ENCODE measurements around the gene HRAS. TPM values are rescaled to one million over a fixed set of nuclear protein-coding genes. Genes with fewer than 3 reads are reported as not detected.

The HRAS gene
- total and polyA plus RNA-seq, 10 of the 15 experiments (the other 5 are each of a cell fraction or from before 2014, with no cell fraction given): 2.8 to 72.4 (median 31.7) TPM

DNA sequence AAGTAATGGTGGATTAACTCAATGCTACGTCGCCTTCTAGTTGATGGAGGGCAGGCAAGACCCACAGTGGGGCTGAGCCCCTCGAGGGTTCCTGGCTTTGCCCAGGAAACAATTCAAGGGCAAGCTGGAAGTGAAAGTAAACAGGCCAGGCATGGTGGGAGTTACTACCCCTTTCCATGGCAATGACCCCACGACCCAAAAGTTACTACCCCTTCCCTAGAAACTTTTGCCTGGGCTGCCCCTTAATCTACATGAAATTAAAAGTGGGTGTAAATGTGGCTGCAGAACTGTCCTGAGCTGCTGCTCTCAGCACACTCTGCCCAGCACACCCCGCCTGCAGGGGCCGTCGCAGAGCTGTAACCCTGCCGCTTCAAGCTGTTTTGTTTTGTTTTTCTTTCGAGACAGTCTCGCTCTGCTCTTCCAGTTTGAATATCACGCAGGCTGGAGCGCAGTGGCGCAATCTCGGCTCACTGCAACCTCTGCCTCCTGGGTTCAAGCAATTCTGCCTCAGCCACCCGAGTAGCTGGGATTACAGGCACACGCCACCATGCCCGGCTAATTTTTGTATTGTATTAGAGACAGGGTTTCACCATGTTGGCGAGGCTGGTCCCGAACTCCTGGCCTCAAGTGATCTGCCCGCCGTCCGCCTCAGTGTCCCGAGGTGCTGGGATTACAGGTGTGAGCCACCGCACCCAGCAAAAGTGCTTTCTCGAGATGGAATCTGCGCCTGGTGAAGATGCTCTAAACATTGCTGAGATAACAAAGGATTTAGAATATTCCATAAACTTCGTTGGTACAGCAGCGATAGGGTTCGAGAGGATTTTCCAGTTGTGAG is 22.4 kb downstream of the HRAS start:
- H3K27me3 ChIP-seq (replicated peaks in 1 of 2; ENCODE audit: control insufficient read depth in 2 of 2, insufficient read depth in 2 of 2, low read length in 1 of 2): no peaks in the 10 kb centered on the region
- H4K20me1 ChIP-seq (ENCODE audit: control insufficient read depth, insufficient read depth): no peaks in the 10 kb centered on the region
- no peaks in the 10 kb centered on the region for H3K9me3 ChIP-seq (replicated peaks; ENCODE audit: control insufficient read depth, insufficient read depth, low read length)
- no peaks in the 10 kb centered on the region; the same call in 1 of the 2 replicates for H3K4me1 ChIP-seq (ENCODE audit: control insufficient read depth, insufficient read depth, low read length)
- no peak overlapping the region for H3K4me3 ChIP-seq
- intact Hi-C loops (cut with micrococcal nuclease; ENCODE audit: unreplicated experiment): no loop called here
- ChIA-PET RAD21 (ENCODE audit: unreplicated experiment) (no interaction called here), POLR2A (no interaction called here), CTCF (no interaction called here), SMC1A (ENCODE audit: uncharacterized antibody, unreplicated experiment) (interaction anchor here (0.7 kb wide), 1 partner anchor 278 kb away, joined by 3 read pairs; no protein-coding TSS in a partner anchor)
- H3K9ac ChIP-seq (ENCODE audit: control insufficient read depth, insufficient read depth, low read length): no peak overlapping the region
- H3K4me2 ChIP-seq (ENCODE audit: control insufficient read depth, insufficient read depth): no peak overlapping the region
- peaks cover 1% of the 10 kb centered on the region; the same call in 1 of the 2 replicates for H3K79me2 ChIP-seq (ENCODE audit: control insufficient read depth, insufficient read depth, low read length)
- no peak for FAIRE-seq
- ATAC-seq: no peak
- BruUV-seq (replicated peaks): no TSS peak
- no peak overlapping the region for H2AFZ ChIP-seq (ENCODE audit: control insufficient read depth, low read depth, low read length)
- WGBS (ENCODE audit: insufficient coverage, insufficient replicate concordance, low lambda C conversion rate, missing lambda C conversion rate): 85% methylated on average over 29 of the region's 29 CpGs
- H3K27ac ChIP-seq (ENCODE audit: control insufficient read depth, insufficient read depth): no peak overlapping the region
- TF ChIP-seq HDAC2 (IDR thresholded peaks at IDR 0.05): no peak
- TF ChIP-seq SMARCA5 (IDR thresholded peaks at IDR 0.05): no peak
- TF ChIP-seq MTA3 (IDR thresholded peaks at IDR 0.05; ENCODE audit: borderline replicate concordance, low read length): no peak
- TF ChIP-seq, protein P1, sequence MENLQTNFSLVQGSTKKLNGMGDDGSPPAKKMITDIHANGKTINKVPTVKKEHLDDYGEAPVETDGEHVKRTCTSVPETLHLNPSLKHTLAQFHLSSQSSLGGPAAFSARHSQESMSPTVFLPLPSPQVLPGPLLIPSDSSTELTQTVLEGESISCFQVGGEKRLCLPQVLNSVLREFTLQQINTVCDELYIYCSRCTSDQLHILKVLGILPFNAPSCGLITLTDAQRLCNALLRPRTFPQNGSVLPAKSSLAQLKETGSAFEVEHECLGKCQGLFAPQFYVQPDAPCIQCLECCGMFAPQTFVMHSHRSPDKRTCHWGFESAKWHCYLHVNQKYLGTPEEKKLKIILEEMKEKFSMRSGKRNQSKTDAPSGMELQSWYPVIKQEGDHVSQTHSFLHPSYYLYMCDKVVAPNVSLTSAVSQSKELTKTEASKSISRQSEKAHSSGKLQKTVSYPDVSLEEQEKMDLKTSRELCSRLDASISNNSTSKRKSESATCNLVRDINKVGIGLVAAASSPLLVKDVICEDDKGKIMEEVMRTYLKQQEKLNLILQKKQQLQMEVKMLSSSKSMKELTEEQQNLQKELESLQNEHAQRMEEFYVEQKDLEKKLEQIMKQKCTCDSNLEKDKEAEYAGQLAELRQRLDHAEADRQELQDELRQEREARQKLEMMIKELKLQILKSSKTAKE (IDR thresholded peaks at IDR 0.05; ENCODE audit: low read depth, poor library complexity, severe bottlenecking): no peak
- TF ChIP-seq SUPT20H (IDR thresholded peaks at IDR 0.05; ENCODE audit: borderline replicate concordance, control insufficient read depth, low read depth, low read length): no peak
- no peak for DNase-seq (ENCODE audit: low read depth, low spot score)
- in situ Hi-C loops (cut with MboI): no loop called here
- H3K36me3 ChIP-seq (ENCODE audit: control insufficient read depth in 2 of 2, insufficient read depth in 2 of 2, low read length in 1 of 2): peaks cover 0 to 3% of the 10 kb centered on the region in 2 experiments; a peak in 2 of 4 replicates
